Hepatic stellate cell (primary cell): ENCODE measurements around the gene OTUB1.

Source experiments
- DNase-seq: peaks from one replicate; pipeline ENCODE4 v3.0.0; 2011; ENCODE audit warnings: low spot score

OTUB1 gene

GRCh38 chr11:64025205-64025604 lies 39.0 kb downstream of the OTUB1 start:
- no peak for DNase-seq

GRCh38 chr11:64026575-64027205 lies 40.5 kb downstream of the OTUB1 start:
- no peak for DNase-seq

- DNase-seq: no peak
These were observed 41.6 kb downstream of the OTUB1 start for GRCh38 chr11:64027651-64028397.

DNA sequence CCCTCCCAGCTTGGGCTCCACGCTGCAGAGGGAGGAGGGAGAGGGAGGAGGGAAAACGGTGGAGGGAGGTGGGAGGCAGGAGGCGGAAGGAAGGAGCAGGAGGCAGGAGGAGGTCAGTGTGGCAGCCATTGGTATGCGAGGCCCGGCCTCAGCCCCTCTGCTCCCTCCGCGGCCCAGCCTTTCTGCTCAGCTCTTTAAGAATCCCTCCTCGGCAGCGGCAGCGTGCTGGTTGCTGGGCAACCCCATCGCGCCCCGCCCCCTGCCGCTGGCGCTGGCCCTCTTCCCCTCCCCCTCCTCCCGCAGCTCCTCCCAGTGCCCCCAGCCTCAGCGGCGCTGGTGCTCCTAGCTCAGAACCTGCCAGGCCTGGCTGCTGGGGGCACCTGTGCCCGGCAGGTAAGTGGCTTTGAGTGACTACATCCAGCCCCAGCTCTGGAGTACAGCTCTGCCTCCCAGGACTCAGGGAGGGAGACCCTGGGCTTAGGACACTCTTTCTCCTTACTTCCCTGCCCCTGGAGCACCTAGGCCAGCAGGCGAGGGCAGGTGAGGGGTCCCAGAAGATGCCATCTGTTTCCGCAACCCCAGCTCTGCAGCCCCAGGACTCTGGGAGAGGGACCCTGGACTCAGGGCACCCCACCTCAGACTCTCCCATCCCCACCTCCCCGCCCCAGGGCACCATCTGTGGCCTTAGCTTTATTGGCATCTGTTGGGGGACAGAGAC lies 42.3 kb downstream of the OTUB1 start:
- no peak for DNase-seq

DNA sequence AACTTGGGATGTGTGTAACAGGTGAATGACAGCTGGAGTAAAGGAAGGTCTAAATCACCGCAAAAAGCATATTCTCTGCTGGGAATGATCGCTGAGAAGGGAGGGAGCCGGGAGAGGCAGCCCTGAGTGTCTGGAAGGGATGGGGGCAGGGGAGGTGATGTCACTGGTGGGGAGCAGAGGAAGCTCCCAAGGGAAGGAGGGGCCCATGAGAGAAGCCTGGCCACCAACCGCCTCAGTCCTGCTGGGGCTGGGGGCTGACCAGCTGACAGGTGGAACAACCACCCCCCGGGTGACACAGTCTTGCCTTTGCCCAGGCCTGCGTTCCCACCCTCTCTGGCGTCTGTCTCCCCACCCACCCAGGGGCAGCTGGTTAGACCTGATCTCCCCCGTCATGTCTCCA lies 43.5 kb downstream of the OTUB1 start:
- no peak for DNase-seq

DNA sequence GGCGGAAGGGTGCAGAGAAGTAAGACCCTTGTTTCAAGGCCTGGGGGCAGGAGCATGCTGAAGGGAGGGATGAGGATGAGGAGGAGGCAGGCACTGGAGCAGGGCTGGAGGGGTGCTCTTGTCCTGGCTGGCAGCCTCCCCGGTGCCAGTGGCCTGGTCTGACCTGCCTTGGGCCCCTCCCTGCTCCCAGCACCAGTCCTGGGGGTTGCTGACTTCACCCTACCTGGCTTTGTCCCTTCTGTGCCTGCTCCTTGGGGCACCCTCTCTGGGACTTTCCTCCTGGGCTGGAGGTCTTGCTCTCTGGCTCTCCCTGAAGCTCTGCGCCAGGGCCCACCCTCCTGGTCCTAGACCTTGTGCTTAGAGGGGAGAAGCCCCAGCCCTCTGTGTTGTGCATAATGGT lies 44.8 kb downstream of the OTUB1 start:
- no peak for DNase-seq

GRCh38 chr11:64032050-64032449 lies 45.8 kb downstream of the OTUB1 start:
- DNase-seq: peak; percentile 38

DNA sequence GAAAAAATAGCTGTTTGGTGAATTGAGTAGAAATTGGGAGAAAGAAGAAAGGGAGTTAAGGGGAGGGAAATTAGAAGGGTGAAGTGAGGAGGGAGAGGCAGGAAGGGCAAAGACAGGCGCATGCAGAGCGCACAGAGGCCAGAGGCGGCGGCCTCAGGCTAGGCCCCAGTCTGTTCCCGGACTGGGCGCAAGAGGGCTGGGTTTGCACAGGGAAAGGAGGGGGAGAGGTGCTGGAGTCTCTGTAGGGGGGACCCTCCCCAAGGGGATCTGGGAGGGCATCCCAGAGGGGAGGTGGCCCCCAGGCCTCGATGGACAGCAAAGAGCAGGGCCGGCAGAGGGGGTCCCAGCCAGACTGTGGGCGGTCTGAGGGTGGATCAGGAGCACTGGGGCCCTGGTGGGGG lies 48.2 kb downstream of the OTUB1 start:
- DNase-seq: no peak

DNA sequence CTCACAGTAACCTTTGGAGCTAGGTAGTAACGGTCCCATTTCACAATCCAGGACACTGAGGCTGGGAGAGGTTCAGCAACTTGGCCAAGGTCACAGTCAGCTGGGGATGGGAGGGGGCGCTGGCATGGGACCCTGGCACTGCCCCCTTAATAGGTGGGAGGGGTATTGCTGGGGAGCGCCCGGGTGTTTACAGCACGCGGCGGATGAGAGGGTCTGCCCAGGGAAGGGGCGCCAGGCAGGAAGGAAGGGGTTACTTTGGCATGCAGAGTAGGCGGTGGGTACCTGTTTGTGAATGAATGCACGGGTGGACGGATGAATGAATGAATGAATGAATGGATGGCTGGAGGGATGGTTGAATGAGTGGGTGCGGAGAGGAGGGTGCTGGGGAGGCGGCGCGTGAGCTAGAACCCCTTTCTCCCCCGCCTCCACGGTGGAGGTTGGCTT lies 48.9 kb downstream of the OTUB1 start:
- DNase-seq: no peak

DNA sequence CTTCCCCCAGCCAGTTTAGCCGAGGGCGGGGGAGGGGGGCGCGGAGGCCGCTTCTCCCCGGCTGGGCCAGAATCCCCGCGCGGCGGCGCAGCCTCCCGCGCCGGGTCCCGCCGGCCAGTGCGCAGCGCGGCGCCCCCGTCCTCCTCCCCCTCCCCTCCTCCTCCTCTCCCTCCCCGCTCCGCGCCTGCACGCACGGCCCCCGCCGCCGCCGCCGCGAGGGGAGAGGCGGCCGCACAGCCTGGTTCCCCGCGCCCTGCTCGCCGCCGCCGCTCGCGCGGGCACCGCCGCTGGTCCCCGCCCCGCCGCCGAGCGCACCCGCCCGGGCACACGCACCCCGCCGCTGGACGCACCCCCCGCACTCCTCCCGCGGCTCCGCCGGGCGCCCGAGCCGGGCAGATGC lies 49.3 kb downstream of the OTUB1 start, which contains the start of gene FLRT1:
FLRT1 (plus strand) TSS at position 356 of the 400 bp plus-strand sequence. CDS start 80,337 bp downstream, outside the sequence.
- DNase-seq: no peak

DNA sequence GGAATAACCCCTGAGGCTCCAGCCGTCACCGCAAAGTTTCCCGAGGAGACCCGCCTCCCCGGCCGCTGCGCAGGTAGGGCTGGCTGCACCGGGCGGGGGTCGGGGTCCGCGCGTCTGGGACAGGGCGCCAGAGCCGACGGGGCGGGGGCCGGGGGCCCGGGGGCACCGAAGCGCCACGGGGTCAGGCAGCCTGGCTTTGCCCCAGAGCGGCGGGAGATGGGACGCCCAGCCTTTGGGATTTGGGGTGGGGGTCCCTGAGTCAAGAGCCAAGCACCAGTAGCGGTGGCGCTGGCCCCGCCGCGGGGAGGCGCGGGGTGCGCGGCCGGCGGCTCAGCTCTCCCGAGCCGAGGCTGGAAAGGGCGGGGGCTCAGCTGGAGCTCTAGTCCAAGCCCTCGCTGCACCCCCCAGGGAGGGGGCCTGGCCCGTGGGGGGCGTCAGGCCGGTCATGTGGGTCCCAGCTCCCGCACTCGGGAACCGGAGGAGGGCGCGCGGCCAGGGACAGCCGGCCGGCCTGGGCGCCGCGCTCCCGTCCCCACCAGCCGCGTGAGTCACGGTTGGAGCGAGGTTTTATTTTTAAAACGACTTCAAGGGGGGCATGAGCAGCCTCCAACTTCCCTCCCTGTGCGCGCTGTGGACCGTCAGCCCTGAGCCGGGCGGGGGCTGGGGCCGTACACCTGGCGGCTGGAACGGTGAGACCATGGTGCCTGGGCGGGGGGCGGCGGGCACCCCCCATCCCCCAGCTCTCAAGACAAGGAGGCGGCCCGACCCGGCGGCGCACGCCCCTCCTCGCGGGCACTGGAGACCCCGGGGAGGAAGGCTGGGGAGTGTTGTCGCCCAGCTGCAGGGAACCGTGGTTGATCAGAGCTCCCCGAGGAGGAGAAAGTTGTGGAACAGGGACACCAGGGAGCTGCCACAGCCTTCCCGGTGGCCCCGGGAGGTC lies 50.1 kb downstream of the OTUB1 start:
- peak; percentile 69 for DNase-seq

- no peak for DNase-seq
These were observed 50.9 kb downstream of the OTUB1 start for GRCh38 chr11:64037027-64037634.

GRCh38 chr11:64038500-64038899 lies 52.3 kb downstream of the OTUB1 start:
- DNase-seq: no peak

- DNase-seq: no peak
These were observed 52.9 kb downstream of the OTUB1 start for GRCh38 chr11:64039012-64039665.

DNA sequence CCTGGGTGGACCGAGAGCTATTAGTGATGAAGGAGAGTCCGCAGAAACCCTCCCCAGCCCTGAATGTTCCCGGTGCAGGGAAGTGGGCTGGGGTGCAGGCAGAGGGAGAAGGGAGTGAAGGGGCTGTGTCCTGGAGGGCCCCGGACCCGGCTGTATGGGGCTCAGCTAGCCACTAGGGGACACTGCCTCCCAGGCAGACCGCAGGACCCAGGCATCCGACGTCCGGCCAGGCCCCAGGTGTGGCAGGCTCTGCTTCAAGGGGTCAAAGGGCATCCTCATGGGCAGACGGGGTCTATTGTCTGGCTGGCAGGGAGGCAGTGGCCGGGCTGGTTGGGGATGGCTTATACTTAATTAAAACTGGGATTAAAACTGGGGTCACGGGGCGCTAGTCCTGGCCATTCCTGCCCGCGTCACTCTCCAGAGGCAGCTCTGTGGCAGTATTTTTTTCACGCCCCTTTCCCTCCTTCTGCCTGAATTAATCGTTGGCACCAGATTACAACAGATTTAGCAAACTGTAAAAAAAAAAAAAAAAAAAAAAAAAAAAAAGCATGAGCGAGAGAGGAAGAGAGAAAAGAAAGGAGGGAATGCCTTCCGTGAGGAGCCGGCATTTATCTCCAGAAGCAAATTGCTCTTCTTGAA lies 54.6 kb downstream of the OTUB1 start:
- no peak for DNase-seq

GRCh38 chr11:64041846-64042245 lies 55.6 kb downstream of the OTUB1 start:
- DNase-seq: no peak

GRCh38 chr11:64042301-64042700 lies 56.1 kb downstream of the OTUB1 start:
- DNase-seq: no peak

GRCh38 chr11:64043545-64043944 lies 57.3 kb downstream of the OTUB1 start:
- DNase-seq: no peak

- DNase-seq: no peak
These were observed 58.6 kb downstream of the OTUB1 start for GRCh38 chr11:64044730-64045393.

GRCh38 chr11:64045700-64046099 lies 59.5 kb downstream of the OTUB1 start:
- DNase-seq: no peak
